ENCODE results near the gene SNX14. TPM values are rescaled to one million over a fixed set of nuclear protein-coding genes. Genes with fewer than 3 reads are reported as not detected.
"Not testable (repeated sequence)": the region's sequence is repeated elsewhere in the genome, so short reads cannot be mapped to it uniquely, and the experiment has no call there.

Gene SNX14
- total RNA-seq, 4 donors from 2014 or later, result 27.3 to 134 (median 116) TPM

DNA sequence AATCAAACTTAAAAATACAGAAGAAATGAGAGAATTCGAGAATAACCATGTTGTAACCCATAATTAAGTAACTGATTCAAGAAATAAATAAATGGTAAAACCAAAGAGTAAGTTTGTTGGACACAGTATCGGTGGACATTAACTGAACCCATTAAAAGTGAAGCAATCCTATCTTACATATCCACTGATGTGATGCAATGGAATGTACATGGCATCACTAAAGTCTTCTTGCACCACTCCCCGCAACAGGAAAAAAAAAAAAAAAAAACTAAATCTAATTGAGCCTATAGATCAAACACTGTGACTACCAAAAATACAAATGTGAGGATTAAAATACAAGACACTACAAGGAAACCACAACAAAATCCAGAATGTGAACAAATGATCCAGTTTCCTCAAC, 7.9 kb downstream of the SNX14 start:
- H3K27me3 ChIP-seq, result no peaks in the 10 kb centered on the region
- TF ChIP-seq, protein P1, sequence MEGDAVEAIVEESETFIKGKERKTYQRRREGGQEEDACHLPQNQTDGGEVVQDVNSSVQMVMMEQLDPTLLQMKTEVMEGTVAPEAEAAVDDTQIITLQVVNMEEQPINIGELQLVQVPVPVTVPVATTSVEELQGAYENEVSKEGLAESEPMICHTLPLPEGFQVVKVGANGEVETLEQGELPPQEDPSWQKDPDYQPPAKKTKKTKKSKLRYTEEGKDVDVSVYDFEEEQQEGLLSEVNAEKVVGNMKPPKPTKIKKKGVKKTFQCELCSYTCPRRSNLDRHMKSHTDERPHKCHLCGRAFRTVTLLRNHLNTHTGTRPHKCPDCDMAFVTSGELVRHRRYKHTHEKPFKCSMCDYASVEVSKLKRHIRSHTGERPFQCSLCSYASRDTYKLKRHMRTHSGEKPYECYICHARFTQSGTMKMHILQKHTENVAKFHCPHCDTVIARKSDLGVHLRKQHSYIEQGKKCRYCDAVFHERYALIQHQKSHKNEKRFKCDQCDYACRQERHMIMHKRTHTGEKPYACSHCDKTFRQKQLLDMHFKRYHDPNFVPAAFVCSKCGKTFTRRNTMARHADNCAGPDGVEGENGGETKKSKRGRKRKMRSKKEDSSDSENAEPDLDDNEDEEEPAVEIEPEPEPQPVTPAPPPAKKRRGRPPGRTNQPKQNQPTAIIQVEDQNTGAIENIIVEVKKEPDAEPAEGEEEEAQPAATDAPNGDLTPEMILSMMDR (IDR thresholded peaks at IDR 0.05), result no peak
- no peak for TF ChIP-seq EP300 (IDR thresholded peaks at IDR 0.05; ENCODE audit: low read depth)
- no peak overlapping the region for H3K27ac ChIP-seq
- H3K9me3 ChIP-seq, result peaks cover 0 to 5% of the 10 kb centered on the region in 2 donors
- no peak for DNase-seq
- 97% methylated on average over 3 of the region's 3 CpGs for WGBS, 2 donors (ENCODE audit: low coverage in 1 of 2)
- peaks cover 0 to 8% (median 2%) of the 10 kb centered on the region in 4 donors for H3K4me1 ChIP-seq
- in situ Hi-C loops (cut with MboI; ENCODE audit: low pct_ligation_motif_present in 1 of 4, low pct_unique_long_range_greater_than_20kb in 1 of 4, low sequenced_read_pairs in 3 of 4), result no loop called here
- H3K4me3 ChIP-seq, result no peak overlapping the region
- no peaks in the 10 kb centered on the region for H3K36me3 ChIP-seq
- intact Hi-C loops (cut with DNase I; ENCODE audit: low total_unique reads), result no loop called here

DNA sequence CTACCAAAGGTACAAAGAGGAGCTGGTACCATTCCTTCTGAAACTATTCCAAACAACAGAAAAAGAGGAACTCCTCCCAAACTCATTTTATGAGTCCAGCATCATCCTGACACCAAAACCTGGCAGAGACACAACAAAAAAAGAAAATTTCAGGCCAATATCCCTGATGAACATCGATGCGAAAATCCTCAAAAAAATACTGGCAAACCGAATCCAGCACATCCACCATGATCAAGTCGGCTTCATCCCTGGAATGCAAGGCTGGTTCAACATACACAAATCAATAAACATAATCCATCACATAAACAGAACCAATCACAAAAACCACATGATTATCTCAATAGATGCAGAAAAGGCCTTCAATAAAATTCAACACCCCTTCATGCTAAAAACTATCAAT, 10.8 kb downstream of the SNX14 start:
- H3K9me3 ChIP-seq; DNase-seq; H3K27ac ChIP-seq; H3K4me3 ChIP-seq; H3K36me3 ChIP-seq; intact Hi-C loops (cut with DNase I; ENCODE audit: low total_unique reads); H3K27me3 ChIP-seq; in situ Hi-C loops (cut with MboI; ENCODE audit: low pct_ligation_motif_present in 1 of 4, low pct_unique_long_range_greater_than_20kb in 1 of 4, low sequenced_read_pairs in 3 of 4): not testable (repeated sequence)
- peaks cover 0 to 25% (median 9%) of the 10 kb centered on the region in 4 donors for H3K4me1 ChIP-seq
- 93 to 98% methylated on average over 3 to 4 of the region's 4 CpGs for WGBS, 2 donors (ENCODE audit: low coverage in 1 of 2)

DNA sequence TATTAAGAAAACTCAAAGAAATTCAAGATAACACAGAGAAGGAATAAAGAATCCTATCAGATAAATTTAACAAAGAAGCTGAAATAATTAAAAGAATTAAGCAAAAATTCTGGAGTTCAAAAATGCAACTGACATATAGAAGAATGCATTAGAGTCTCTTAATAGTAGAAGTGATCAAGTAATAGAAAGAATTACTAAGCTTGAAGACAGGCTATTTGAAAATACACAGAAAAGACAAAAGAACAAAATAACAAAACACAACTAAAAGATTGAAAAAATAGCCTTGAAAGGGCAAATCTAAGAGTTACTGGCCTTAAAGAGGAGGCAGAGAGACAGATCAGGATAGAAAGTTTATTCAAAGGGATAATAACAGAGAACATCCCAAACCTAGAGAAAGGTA, 12.1 kb downstream of the SNX14 start:
- H3K9me3 ChIP-seq, result peaks cover 0 to 5% of the 10 kb centered on the region in 2 donors

DNA sequence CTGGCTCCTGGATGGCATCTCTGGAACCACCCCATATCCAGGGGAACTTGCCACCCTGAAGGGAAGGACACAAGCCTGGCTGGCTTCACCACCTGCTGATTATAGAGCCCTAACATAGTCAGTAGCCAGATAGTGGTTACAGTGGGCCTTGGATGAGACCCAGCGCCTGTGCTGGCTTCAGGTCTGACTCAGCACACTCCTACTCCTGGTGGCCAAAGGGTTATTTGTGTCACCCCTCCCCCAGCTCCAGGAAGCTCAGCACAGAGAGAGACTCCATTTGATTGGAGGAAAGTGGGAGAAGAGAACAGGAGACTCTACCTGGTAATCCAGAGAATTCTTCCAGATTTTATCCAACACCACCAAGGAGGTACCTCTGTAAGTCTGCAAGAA, 12.8 kb downstream of the SNX14 start:
- Histone ChIP-seq H3K36me3 (no peaks in the 10 kb centered on the region), H3K9me3 (peaks cover 0 to 5% of the 10 kb centered on the region in 2 donors), H3K4me3 (no peak overlapping the region), H3K4me1 (peaks cover 0 to 35% (median 15%) of the 10 kb centered on the region in 4 donors), H3K27ac (no peak overlapping the region), H3K27me3 (no peaks in the 10 kb centered on the region)
- 81% methylated on average over 1 of the region's 1 CpG; no CpG with 5 or more reads in 1 of the 2 donors for WGBS, 2 donors (ENCODE audit: low coverage in 1 of 2)
- in situ Hi-C loops (cut with MboI; ENCODE audit: low pct_ligation_motif_present in 1 of 4, low pct_unique_long_range_greater_than_20kb in 1 of 4, low sequenced_read_pairs in 3 of 4), result no loop called here
- intact Hi-C loops (cut with DNase I; ENCODE audit: low total_unique reads), result no loop called here
- no peak for DNase-seq
- TF ChIP-seq POLR2A (IDR thresholded peaks at IDR 0.05), result no peak
- no peak for TF ChIP-seq POLR2AphosphoS5 (IDR thresholded peaks at IDR 0.05)
- TF ChIP-seq EP300 (IDR thresholded peaks at IDR 0.05; ENCODE audit: low read depth), result no peak
- TF ChIP-seq, protein P1 (IDR thresholded peaks at IDR 0.05), result no peak

More for the DNA sequence above, 12.1 kb downstream of the SNX14 start:
- H3K4me3 ChIP-seq, result no peak overlapping the region
- intact Hi-C loops (cut with DNase I; ENCODE audit: low total_unique reads), result no loop called here
- H3K36me3 ChIP-seq, result no peaks in the 10 kb centered on the region
- H3K27ac ChIP-seq, result no peak overlapping the region
- peaks cover 0 to 30% (median 12%) of the 10 kb centered on the region in 4 donors for H3K4me1 ChIP-seq
- no peaks in the 10 kb centered on the region for H3K27me3 ChIP-seq
- TF ChIP-seq, protein P1 (IDR thresholded peaks at IDR 0.05), result no peak
- TF ChIP-seq POLR2AphosphoS5 (IDR thresholded peaks at IDR 0.05), result no peak
- TF ChIP-seq POLR2A (IDR thresholded peaks at IDR 0.05), result no peak
- TF ChIP-seq EP300 (IDR thresholded peaks at IDR 0.05; ENCODE audit: low read depth), result no peak
- DNase-seq, result no peak
- in situ Hi-C loops (cut with MboI; ENCODE audit: low pct_ligation_motif_present in 1 of 4, low pct_unique_long_range_greater_than_20kb in 1 of 4, low sequenced_read_pairs in 3 of 4), result no loop called here

DNA sequence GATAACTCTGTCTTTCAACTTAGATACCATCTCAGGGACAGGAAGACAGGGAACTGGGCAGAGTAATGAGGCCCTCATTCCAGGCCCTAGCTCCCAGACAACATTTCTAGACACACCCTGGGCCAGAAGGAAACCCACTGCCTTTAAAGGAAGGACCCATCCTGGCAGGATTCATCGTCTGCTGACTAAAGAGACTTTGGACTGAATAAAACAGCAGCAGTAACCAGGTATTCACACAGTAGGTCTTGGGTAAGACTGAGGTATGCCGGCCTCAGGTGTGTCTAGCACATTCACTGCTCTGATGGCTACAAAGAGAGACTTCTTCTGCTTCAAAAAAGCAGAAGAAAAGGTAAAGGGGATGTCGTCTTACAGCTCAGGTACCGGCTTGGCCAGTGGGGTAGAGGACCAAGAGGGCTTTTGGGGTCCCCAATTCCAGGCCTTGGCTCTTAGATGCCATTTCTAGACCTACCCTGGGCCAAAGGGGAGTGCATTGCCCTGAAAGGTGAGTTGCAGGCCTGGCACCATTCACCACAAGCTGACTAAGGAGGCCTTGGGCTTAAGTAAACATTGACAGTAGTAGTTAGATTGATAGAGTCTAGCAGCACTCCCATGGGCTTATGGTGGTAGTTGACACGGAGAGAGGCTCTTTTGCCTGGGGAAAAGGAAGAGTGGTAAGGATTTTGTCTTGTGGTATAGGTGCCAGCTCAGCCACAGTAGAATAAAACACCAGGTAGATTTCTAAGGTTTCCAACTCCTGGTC, 13.4 kb downstream of the SNX14 start:
- peaks cover 0 to 5% of the 10 kb centered on the region in 2 donors for H3K9me3 ChIP-seq
- TF ChIP-seq POLR2A (IDR thresholded peaks at IDR 0.05) (no peak), EP300 (IDR thresholded peaks at IDR 0.05; ENCODE audit: low read depth) (no peak), POLR2AphosphoS5 (IDR thresholded peaks at IDR 0.05) (no peak)
- TF ChIP-seq, protein P1 (IDR thresholded peaks at IDR 0.05), result no peak
- H3K36me3 ChIP-seq, result no peaks in the 10 kb centered on the region
- in situ Hi-C loops (cut with MboI; ENCODE audit: low pct_ligation_motif_present in 1 of 4, low pct_unique_long_range_greater_than_20kb in 1 of 4, low sequenced_read_pairs in 3 of 4), result no loop called here
- 57 to 80% methylated on average over 1 to 5 of the region's 5 CpGs for WGBS, 2 donors (ENCODE audit: low coverage in 1 of 2)
- intact Hi-C loops (cut with DNase I; ENCODE audit: low total_unique reads), result no loop called here
- H3K27ac ChIP-seq, result no peak overlapping the region
- H3K4me1 ChIP-seq, result peaks cover 0 to 39% (median 17%) of the 10 kb centered on the region in 4 donors
- no peaks in the 10 kb centered on the region for H3K27me3 ChIP-seq
- DNase-seq, result no peak
- no peak overlapping the region for H3K4me3 ChIP-seq
